PC-9 (cell line): ENCODE measurements around the gene ANO1.

Experiments
- EZH2 ChIP-seq: fragments of 200-600 bp; sonication (generic); IDR thresholded peaks from 2 replicates; pipeline ENCODE4 v1.8.0; 2017; ENCODE audit warnings: antibody characterized with exemption, low read depth
- TF ChIP-seq, protein P1 (sequence below): fragments of 200-600 bp; sonication (generic); conservative IDR thresholded peaks from 2 replicates; pipeline ENCODE4 v1.6.1; 2017; ENCODE audit warnings: mixed run types, antibody characterized with exemption, mild to moderate bottlenecking, moderate library complexity

- TF ChIP-seq, protein P1, sequence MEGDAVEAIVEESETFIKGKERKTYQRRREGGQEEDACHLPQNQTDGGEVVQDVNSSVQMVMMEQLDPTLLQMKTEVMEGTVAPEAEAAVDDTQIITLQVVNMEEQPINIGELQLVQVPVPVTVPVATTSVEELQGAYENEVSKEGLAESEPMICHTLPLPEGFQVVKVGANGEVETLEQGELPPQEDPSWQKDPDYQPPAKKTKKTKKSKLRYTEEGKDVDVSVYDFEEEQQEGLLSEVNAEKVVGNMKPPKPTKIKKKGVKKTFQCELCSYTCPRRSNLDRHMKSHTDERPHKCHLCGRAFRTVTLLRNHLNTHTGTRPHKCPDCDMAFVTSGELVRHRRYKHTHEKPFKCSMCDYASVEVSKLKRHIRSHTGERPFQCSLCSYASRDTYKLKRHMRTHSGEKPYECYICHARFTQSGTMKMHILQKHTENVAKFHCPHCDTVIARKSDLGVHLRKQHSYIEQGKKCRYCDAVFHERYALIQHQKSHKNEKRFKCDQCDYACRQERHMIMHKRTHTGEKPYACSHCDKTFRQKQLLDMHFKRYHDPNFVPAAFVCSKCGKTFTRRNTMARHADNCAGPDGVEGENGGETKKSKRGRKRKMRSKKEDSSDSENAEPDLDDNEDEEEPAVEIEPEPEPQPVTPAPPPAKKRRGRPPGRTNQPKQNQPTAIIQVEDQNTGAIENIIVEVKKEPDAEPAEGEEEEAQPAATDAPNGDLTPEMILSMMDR: no peak
- TF ChIP-seq EZH2: no peak
Observed at GRCh38 chr11:70057080-70057479, 21.0 kb upstream of the ANO1 start.
